HG02798 (cell line): ENCODE results near the gene CMSS1.

Source experiments
- ATAC-seq: cut with Tn5 transposase; IDR thresholded peaks from one replicate; pipeline ENCODE4 v1.9.1; 2021; ENCODE audit warnings: mild to moderate bottlenecking; ENCODE audit not compliant: unreplicated experiment, poor library complexity

The CMSS1 gene

DNA sequence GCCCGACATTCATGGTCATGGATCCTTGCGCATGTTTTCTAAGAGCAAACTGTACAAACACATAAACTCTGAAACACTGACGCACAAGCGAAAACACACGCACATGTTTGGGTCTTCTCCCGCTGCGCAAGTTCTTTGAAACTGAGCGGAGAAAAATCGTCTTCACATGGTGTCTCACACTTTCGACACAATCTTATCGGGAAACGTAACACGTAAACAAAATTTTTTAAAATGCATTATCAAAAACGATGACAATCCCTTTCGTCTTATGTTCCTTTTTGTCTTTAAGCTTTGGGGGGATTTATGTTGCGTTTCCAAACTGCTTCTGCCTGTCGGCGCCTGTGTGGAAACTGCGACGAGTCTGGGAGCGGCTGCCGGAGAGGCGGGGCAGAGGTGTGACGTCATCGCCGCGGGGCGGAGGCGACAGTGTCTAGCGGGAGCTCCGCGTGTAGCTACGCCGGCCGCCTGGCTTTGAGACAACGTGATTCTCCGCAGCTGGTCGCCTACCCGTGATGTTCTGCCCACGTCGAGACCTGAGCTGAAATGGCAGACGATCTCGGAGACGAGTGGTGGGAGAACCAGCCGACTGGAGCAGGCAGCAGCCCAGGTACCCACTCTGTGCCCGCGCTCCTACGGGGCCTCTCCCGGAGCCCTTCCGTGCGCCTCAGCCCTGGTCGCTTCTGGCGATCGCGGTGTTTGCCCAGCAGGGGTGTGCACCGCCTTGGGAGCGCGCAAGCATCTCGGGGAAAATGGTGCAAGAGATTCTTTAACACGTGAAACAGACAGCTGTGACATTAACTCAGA lies at the start of gene CMSS1:
Gene CMSS1, plus strand, starts transcription at position 426 of the 804 bp plus-strand sequence.
- ATAC-seq, result peak; percentile 99

DNA sequence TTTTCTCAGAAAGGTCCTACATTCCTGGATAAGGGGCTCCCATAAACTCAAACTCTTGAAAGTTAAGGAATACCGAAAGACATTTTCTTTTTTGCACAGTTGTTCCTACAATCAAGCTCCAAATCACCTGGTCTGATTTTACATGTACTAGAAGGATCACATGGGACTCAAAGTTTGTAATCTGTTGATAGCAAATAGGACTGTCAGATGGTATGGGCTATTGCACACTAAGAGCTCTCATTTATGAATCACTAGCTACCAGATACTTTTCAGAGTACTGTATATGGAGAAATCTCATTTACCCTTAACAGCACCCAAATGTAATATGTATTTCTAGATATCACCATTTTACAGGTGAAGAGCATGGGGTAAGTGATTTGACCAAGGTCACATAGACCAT lies 49.5 kb upstream of the CMSS1 start:
- no peak for ATAC-seq

DNA sequence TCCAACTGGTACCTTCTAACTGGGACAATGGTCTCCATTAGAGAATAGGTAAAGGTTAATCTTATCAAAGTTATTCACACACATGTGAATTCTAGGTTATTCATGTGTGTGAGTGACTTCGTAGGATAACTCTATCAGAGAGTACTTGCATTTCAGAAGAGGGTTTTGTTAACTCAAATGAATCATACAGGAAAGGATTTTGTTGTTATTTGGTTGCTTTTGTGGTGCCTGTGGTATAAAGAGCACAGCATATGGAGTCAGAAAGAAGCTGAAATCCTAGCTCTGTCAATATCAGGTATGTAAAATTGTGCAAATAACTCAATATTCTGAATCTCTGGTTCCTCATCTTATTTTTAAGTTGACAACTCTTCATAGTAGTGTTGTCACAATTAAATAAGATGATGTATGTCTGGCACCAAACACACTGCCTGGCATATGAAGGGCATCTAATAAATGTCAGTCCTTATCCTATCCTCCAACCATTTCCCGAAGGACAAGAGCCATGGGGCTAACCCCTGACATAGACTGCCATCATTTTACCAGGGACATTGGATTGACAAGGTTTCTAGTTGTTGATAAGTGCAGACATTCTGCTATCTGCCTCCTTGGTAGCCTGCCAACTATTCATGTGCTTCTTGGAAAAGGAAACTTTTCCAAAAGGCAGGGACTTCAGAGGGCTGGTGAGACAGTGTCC lies 48.7 kb upstream of the CMSS1 start:
- ATAC-seq, result no peak

DNA sequence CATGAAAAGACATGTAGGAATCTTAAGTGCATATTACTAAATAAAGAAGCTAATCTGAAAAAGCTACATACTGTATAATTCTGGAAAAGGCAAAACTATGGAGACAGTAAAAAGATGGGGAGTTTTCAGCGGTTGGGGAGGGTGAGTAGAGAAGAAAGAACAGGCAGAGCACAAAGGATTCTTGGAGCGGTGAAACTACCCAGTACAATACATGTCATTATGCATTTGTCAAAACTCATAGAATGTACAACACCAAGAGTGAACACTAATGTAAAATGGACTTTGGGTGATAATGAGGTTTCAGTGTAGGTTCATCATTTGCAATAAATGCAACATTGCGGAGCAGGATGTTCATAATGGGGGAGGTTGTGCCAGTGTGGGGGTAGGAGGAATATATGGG lies 45.5 kb upstream of the CMSS1 start:
- no peak for ATAC-seq

DNA sequence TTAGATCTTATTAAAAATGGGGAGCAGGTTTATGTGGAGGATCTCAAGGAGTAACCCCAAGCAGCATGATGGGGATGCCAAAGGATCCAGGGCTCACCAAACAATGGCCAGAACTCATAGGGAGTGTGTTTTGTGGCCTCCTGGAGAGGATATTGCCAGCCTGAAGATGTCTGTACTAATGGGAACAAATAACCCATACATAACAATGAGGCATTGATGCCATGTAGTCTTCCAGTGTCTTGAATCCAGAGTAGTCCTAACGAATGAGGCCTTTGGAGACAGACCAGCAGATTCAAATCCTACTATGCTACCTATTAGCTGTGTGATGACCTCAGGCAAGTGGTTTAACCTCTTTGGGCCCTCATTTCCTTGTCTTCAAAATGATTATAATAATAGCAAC lies 45.0 kb upstream of the CMSS1 start:
- ATAC-seq, result no peak

DNA sequence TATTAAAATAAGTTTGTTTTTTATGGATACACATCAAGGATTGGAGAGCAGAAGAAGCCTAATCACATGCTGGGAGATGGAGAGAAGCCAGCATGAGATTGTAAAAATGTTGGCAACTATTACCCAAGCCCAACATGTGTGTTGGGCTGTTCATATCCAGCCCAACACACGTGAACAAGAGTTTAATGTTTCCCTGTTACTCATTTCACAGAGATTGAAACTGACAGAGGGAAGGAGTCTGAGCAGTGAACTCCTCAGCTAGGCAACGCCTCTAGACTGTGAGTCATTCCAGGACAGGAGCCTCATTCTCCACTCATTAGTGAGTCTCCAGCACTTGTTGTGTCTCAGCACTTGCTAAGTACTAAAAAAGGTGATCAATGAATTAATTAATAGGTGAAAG lies 43.2 kb upstream of the CMSS1 start:
- ATAC-seq, result peak; percentile 94

DNA sequence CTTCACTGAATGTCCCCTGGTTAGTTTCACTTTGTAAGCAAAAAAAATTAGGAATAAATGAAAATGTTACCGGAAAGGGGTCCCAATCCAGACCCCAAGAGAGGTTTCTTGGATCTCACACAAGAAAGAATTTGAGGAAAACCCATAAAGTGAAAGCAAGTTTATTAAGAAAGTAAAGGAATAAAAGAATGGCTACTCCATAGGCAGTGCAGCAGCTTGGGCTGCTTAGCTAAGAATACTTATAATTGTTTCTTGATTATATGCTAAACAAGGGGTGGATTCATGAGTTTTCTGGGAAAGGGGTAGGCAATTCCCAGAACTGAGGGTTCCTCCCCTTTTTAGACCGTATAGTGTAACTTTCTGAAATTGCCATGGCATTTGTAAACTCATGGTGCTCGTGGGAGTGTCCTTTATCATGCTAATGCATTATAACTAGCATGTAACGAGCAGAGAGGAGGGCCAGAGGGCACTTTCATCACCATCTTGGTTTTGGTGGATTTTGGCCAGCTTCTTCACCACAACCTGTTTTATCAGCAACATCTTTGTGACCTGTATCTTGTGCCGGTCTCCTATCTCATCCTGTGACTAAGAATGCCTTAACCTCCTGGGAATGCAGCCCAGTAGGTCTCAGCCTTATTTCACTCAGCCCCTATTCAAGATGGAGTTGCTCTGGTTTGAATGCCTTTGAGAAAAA lies 41.0 kb upstream of the CMSS1 start:
- no peak for ATAC-seq

DNA sequence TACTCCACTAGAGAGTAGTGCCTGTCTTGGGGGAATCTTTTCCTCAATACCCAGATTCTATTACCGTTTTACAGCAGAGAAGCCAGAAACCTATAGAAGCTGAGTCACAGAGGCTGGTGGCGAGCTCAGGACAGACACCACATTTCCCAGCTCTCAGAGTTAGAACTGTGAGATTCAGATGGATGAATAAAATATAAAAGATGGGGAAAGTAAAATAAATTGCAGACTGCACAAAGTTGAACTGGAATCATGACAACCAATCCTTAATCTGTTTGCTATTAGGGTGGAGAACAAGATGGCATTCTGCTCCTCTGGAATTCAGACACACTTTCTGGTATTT lies 40.5 kb upstream of the CMSS1 start:
- ATAC-seq, result no peak

DNA sequence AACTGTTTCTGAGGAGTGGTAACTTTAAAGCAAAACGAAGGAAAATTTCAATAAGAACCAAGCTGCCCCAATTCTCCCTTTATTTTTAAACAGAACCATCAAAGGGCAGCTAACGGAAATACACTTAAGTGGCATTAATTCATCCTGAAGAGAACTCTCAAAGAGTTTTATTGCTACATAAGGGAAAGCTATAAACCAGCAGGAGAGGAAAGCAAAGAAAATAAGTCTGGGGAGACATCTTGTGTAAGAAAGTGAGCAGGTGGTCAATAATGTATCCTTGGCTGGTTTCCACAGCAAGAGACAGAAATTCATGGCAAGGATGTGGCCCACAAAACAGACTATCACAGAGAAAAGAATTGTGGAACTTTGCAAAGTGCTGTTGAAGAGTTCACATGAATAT lies 40.0 kb upstream of the CMSS1 start:
- no peak for ATAC-seq

DNA sequence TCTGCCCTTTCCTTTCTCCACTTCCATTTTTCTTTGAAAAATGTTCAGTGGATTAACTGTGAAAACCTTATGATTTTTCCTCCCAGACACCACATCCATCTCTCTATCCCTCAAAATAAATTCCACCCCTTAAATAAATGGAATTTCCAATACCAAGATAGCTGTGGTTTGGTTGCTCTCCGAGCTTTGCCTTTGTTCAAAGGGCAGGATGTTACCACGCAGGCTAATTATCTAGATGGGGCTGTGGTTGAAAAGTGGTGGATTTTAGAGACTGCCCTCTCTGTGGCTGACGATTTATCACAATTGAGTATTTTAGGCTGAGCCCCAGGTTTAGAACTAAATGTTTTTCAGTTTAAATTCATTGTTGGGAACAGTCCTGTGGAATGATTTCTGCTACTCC lies 36.9 kb upstream of the CMSS1 start:
- no peak for ATAC-seq

DNA sequence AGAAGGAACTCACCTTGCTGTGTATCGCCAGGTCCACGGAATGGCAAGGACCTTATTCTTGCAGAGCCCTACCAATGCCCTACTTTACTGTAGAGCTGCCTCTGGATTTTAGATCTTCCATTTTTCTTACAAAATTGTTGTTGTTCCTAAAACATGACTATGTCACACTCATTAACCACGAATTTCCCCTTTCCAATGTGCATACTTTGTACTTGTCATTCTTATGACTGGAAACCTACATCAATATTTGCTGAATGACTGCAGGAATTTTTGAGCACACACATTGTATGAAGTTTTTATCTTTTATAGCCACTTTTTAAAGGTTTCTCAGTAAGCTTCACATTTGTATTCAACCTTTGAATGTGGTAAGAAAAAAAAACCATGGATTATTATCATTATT lies 35.9 kb upstream of the CMSS1 start:
- ATAC-seq, result no peak

DNA sequence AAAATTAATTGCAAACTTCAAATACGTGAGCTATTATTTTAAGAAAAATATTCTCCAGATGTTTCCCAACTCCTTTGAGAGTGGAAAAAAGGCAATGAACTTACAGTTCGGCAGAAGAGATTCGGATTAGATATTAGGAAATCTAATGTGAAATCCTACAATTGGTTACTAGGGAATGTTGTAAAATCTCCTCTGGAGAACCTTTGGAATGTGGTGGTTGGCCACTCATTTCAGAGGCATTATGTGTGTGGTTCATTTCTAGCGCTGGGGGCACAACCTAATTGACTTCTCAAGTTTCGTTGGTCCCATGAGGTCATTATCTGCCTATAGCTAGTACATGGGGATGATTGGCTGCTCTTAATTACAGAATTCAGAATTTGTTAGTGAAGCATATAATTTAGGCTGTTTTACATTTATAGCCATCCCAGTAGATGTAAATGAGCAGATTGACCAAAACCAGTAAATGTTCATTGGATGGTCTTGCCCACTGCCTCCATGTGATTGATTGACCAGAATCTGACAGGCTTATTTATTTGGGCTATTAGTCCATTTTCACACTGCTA lies 34.6 kb upstream of the CMSS1 start:
- no peak for ATAC-seq

DNA sequence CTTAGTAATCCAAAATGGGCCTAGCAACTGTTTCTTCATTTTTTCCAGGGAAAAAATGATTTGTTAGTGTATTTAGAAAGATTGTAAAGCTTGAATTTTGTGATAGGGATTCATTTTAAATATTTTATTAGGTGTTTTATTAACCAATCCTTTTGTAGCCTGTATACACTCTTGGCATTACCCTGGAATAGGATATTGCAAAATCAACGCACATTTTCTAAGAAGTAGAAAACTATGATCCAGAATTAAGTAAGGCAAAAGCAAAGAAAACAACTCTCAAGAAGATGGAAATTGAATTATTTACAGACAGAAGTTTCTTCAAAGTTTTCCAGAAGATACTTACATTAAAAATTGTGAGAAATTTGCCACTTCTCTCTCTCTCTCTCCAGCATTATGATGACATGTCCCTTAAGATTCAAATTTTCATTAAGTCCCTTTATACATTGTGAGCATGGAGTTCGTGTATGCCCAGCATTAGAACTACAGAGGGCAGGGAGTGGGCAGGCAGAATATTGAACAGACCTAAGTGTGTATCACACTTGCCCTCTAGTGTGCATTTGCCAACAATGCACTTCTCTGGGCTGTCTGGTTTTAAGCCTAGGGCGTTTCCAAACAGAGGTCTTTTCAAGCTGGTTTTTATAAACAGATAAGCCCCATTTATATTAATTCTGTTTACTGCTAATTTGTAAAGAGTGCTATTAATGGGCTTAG lies 28.5 kb upstream of the CMSS1 start:
- ATAC-seq, result peak; percentile 96

DNA sequence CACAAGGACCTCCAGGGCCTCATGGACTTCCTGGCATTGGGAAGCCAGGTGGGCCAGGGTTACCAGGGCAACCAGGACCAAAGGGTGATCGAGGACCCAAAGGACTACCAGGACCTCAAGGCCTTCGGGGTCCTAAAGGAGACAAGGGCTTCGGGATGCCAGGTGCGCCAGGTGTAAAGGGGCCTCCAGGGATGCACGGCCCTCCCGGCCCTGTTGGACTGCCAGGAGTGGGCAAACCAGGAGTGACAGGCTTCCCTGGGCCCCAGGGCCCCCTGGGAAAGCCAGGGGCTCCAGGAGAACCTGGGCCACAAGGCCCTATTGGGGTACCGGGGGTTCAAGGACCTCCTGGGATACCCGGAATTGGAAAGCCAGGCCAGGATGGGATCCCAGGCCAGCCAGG lies 23.2 kb upstream of the CMSS1 start:
- no peak for ATAC-seq

DNA sequence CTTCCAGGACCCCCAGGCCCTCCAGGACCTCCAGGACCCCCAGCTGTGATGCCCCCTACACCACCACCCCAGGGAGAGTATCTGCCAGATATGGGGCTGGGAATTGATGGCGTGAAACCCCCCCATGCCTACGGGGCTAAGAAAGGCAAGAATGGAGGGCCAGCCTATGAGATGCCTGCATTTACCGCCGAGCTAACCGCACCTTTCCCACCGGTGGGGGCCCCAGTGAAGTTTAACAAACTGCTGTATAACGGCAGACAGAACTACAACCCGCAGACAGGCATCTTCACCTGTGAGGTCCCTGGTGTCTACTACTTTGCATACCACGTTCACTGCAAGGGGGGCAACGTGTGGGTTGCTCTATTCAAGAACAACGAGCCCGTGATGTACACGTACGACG lies 22.1 kb upstream of the CMSS1 start:
- no peak for ATAC-seq

DNA sequence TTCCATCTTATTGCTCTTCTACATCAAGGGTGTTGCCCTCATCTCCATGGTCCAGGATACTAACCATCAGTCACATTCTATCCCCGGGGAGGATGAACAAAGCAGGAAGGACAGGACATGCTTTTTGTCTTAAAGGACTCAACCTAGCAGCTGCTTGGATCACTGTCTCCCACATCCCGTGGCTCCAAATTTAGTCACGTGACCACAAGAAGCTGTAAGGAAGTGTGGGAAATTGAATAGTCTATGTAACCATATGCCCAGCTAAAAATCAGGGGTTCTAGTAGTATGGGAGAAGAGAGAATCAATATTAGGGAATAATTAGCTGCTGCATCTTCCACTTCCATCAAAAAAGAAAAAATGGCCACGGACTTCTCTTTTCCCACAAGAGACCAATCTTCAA lies 18.2 kb upstream of the CMSS1 start:
- no peak for ATAC-seq

DNA sequence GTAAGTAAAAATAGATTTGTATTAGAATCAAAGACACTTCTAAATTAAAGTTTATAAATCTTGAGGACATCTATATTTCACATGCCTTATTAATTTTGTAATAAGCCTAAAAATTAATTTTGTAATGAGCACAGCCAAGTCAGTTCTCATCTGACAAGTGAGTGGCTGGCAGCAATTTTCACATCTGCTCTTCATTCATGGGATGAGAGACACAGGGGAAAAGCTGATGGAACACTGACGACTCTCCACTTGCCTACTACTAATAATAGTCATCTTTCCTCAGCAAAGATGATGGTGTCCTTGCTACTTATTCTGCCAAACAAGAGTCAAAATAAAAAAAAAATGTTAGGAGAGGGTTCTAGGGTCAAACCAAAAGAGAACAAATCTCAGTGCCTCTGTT lies 14.4 kb upstream of the CMSS1 start:
- no peak for ATAC-seq

DNA sequence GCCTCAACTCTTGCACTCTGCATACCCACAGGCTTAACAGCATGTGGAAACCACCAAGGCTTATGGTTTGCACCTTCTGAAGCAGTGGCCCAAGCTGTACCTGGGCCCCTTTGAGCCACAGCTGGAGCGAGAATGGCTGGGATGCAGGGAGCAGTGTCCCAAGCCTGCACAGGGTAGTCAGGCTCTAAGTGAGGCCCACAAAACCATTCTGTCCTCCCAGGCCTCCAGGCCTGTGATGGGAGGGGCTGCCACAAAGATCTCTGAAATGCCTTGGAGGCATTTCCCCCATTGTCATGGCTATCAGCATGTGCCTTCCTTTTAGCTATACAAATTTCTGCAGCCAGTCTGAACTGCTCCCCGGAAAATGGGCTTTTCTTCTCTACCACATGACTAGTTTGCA lies 12.5 kb upstream of the CMSS1 start:
- no peak for ATAC-seq

DNA sequence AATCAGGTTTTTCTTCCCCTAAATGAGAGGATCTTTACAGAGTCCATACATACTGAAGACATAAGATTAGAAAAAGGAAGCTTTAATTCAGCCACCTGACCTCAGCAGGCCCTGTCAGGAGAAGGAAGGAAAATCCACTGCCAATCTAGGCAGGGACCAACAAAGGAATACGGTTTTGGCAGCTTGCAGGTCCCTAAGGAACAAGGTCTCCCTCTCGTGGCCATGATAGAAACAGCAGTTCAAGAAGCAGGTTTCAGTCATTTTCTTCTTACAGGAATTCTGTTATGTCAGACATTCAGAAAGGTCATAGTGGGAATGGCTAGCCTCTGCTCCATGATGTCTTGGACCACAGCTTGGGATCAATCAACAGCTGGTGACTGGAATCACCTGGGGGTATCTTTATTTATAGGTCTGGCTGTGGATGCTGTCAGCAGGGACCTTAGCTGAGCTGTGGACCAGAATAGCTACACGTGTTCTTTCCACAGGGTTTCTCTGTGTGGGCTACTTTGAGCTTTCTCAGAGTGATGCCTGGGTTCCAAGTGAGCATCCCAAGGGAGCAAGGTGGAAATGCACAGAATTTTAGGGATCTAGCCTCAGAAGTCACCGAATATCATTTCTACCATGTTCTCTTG lies 9.4 kb upstream of the CMSS1 start:
- ATAC-seq, result peak; percentile 69

DNA sequence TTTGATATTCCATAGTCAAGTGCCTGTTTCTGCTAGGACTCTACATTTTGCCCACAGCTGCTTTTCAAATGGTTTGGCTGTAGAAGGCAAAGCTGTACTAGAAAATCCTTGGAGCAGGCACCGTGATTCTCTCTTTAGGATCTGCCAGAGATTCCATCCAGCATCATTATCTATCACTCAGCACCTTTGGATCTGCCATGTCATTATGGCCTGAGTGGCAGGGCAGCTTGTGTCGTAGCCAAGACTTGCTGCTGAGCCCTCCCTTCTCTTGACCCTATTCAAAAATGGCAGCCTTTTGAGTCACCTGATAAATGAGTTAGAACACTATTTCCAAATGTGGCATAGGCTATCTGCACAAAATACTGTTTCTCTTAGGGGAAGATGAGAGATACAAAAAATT lies 8.1 kb upstream of the CMSS1 start:
- ATAC-seq, result no peak
